Suppressor macrophage treated with lipopolysaccharide for 1 hour (primary cell): ENCODE data around the gene LIX1L.
A peak's percentile ranks its signal among the peaks of the same experiment; 100 is the strongest.
"Not testable (repeated sequence)": the region's sequence is repeated elsewhere in the genome, so short reads cannot be mapped to it uniquely, and the experiment has no call there.

Source experiments
- DNase-seq, 3 donors: peaks; one replicate each; pipeline ENCODE4 v3.0.0-alpha.2; 2020 to 2022

The LIX1L gene

DNA sequence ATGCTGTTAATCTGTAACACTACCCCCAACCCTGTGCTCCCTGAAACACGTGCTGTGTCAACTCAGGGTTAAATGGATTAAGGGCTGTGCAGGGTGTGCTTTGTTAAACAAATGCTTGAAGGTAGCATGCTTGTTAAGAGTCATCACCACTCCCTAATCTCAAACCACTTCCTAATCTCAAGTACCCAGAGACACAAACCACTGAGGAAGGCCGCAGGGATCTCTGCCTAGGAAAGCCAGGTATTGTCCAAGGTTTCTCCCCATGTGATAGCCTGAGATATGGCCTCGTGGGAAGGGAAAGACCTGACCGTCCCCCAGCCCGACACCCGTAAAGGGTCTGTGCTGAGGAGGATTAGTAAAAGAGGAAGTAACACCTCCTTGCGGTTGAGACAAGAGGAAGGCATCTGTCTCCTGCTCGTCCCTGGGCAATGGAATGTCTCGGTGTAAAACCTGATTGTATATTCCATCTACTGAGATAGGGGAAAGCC, 25.3 kb downstream of the LIX1L start:
- not testable (repeated sequence) for DNase-seq

GRCh38 chr1:145927916-145928643, 29.7 kb downstream of the LIX1L start:
- no peak for DNase-seq

DNA sequence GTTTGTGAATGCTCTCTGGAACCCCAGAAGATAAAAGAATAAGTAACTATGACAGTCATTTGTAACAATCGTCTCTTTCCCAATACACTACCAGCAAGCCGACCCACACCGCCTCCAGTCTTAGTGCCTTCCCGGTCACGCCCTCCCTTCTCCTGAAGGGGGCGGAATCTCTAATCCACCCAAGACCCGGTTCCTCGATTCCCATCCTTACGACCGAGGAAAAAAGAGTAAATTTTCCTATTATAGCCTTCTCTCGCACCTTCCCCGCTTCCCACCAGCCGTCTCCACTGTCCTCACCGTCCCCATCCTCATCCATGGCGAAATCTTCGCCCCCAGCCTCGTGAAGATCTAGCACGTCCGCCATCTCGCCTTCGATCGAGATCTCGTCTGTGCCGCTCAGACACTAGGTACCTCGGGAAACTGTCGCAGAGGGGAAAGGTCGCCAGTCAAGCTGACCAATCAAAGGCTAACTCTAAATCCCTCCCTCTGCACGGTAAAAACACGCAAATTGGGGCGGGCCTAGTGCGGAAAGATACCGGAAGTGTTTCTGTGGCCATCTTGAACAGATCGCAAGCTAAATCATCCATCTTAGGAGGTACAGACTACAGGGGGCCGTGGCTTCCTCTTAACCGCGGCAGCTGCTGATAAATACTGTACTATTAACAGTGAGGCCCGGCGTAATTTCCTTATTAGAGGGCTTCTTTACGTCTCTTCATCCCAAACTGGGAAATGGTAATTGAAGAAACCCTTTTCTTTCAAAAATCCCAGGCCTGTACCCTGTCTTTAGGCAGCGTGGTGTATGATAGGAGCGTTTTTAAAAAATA, 30.5 kb downstream of the LIX1L start, which contains the start of gene RBM8A:
TSS of gene RBM8A (minus strand) at position 422 of the 824 bp plus-strand sequence. CDS start at position 364, 58 bp downstream.
- DNase-seq = peak; percentile 96 to 99 (median 99)

GRCh38 chr1:145926686-145927062, 31.1 kb downstream of the LIX1L start:
- DNase-seq = peak in 1 of 3 donors; percentile 12

GRCh38 chr1:145922266-145922665, 35.6 kb downstream of the LIX1L start:
- DNase-seq = no peak

- not testable (repeated sequence) for DNase-seq
Observed at GRCh38 chr1:145920297-145920696, 37.5 kb downstream of the LIX1L start.

DNA sequence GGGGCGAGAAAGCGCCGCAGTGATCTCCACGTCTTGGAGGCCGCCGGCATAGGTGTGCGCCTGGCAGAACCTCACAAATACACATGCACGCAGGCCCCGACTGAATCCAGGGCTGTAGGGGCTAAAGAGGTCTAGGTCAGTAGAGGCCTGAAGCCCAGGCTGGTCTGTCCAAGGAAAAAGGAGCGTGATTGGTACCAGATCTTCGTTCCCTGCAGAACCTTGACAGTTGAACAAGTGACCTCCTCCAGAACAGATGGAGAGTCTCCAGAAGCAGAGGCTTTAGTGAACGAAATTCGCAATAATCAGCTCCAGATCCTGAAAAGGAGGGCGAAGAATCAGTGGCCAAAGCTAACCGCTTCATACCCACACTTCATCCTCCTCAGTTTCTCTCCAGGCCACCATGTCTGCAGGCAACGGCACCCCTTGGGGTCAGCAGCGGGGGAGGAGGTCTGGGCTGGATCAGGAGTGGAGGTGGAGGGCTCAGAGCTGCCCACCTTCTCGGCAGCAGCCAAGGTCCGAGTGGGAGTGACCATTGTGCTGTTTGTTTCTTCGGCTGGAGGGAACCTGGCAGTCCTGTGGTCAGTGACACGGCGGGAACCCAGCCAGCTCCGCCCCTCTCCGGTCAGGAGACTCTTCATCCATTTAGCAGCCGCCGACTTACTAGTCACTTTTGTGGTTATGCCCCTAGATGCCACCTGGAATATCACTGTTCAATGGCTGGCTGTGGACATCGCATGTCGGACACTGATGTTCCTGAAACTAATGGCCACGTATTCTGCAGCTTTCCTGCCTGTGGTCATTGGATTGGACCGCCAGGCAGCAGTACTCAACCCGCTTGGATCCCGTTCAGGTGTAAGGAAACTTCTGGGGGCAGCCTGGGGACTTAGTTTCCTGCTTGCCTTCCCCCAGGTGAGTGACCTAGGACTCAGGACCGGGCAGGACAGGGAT, 38.6 kb downstream of the LIX1L start:
- DNase-seq = peak; percentile 48 to 61 (median 55)

DNA sequence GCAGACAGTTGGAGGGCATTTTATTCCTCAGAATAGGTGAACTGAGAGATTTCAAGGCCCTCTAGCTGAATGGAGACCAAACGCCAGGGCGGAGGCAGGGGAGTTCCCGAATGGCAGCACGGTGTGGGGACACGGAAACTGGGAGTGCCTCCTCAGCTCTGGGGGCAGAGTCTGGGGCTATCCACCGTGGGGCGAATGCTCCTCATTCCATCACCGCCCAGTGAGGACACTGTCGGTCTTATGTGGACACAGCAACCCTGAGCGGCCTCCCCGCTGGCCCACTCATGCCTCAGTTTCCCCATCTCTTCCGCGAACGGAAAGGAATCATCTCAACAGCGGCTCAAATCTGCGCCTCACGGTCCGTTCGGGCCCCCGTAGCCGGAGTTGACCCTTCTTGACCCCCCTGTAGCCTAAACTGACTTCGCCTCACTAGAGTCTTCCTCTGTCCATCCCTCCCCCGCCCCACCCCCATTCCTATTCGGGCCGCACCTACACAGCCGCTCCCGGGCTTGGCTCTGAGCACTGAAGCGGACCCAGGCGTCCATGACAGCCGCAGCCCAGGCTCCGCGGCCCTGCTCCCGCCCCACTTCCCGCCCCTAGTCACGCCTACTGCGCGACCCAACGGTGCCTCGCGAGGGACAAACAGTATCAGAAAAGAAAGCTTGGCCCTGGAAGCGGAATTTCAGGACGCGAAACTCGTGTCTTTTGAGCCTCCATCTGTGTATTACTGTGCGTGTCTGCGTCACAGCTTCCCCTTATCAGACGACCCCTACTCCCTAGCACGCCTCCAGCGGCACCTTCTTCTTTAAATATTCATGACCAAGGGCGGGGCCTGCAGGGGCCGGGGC, 39.4 kb downstream of the LIX1L start, which contains the start of gene PEX11B:
TSS of gene PEX11B (minus strand) at position 574 of the 848 bp plus-strand sequence. CDS start at position 545, 29 bp downstream.
- DNase-seq = peak; percentile 91 to 94 (median 94)

DNA sequence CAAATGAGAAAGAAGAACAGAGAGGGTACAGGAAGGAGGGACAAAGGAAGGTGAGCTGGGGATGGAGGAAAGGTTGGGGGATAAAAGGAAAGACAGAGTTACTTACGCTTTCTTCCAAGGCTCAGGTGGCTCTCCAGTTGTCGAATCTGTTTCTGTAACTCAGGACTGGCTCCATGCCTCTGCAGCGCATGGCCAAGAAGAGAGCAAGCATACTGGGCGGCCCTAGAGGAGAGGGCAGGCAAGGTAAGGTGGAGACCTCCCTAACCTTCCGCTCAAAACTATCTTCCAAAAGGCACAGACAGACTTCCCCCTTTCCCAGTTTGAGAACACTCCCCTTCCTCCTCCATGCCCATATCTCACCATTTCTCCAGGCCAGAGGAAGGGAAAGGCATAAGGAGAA, 40.2 kb downstream of the LIX1L start:
- DNase-seq = peak in 1 of 3 donors; percentile 6

DNA sequence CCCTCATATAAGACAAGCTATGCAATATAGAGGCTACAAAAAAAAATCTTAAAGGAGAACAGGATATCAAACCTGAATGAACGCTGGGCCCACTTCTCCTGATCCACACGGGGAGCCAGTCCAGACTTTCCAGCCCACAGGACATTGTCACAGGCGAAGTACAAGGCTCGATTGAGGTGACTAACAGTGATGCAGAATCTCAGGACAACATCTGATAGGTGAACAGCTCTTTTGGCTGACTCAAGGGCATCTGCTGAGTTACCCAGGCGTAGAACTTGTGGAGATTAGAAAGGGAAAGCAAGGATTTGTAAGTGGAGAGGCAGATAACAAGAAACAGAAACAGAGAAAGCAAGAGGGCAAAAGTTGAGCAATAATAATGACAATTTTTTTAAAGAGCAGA, 41.1 kb downstream of the LIX1L start:
- DNase-seq = no peak

- DNase-seq = no peak
Observed at GRCh38 chr1:145912128-145912641, 45.6 kb downstream of the LIX1L start.

- DNase-seq = no peak
Observed at GRCh38 chr1:145908653-145909052, 49.2 kb downstream of the LIX1L start.

DNA sequence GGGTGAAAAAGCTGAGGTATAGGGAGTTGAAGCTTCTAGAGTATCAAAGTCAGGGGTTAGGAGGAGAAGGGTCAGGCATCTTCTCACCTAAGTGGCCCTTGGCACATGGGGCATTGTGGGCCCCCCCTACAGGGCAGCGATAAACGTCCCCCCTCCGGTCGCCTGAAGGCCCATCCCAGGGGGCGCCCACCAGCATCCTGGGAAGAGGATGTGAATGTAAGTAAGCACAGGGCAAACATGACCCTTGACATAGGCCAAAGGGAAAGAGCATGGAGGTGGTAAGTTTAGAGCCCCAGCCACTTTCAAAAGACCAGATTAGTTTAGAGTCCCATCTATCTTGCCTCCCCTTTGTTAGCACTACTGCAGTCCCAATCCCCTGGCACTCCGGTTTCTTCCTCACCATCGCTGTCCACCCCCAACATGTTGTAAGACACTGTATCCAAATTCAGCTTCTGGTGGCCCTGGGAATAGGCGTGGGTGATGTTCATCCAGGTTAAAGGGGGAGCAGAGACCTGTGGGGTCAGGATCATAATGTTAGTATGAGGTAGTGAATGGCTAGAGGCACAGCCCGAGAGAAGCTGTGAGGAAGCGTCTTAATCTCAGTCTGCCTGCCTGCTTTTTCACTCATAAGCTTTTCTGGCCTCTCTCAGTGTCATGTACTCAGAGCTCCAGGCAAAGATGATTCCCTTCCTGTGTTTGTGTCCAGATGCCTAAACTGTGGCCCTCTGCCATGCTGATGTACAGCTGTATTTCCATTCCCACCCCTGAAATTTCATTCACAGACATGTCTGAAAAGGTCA, 50.7 kb downstream of the LIX1L start:
- DNase-seq = no peak

DNA sequence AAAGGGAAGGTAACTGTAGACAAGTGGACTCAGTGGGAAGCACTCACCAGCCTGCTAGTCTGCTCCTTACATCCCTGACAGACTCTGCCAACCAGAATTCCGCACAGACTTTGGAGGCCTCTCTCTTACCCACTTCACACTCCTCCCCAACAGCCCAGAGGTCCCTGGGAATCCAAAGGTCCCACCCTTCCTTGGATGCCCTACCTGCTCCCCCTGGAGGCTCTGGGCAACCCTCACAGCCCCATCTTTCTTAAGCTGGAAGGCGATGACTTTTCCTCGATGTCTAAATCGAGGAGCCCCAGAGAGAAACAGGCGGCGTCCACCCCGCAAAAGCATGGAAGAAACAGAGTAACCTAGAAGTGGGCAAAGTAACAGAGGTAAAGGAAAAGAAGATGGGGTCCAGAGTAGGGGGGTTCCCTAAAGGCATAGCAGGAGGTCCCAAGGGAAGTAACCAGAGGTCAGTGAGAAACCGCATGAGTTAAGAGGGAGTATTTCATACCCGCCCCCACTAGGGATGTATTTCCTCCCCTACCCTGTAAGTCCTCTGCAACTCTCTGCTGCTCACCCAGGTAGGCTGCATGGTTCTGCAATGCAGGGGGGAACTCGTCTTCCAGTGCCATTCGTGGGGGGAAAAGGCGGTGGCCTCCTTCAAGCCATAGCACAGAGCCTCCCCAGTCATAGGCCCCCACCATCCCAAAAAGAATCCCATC, 56.4 kb downstream of the LIX1L start:
- DNase-seq = no peak

GRCh38 chr1:145898756-145899155, 59.1 kb downstream of the LIX1L start:
- no peak for DNase-seq

DNA sequence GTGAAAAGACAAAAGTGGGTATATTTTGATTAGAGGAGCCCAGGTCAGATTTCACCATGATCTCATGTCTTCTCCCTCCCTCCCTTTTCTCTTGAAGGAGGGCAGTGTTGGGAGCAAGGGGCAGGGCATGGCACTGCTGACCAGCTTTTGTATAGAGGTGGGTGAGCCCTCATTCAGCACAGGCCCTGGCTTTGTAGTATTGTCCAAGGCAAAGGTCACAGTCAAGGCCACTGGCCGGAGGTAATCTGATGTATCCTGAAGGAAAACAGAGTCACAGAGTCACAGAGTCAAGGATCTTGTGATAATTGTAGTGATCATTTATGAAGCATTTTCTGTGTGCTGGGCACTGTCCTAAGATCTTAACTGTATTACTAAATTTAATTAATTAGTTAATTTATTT, 59.8 kb downstream of the LIX1L start:
- no peak for DNase-seq

- DNase-seq = no peak
Observed at GRCh38 chr1:145895471-145895870, 62.3 kb downstream of the LIX1L start.

DNA sequence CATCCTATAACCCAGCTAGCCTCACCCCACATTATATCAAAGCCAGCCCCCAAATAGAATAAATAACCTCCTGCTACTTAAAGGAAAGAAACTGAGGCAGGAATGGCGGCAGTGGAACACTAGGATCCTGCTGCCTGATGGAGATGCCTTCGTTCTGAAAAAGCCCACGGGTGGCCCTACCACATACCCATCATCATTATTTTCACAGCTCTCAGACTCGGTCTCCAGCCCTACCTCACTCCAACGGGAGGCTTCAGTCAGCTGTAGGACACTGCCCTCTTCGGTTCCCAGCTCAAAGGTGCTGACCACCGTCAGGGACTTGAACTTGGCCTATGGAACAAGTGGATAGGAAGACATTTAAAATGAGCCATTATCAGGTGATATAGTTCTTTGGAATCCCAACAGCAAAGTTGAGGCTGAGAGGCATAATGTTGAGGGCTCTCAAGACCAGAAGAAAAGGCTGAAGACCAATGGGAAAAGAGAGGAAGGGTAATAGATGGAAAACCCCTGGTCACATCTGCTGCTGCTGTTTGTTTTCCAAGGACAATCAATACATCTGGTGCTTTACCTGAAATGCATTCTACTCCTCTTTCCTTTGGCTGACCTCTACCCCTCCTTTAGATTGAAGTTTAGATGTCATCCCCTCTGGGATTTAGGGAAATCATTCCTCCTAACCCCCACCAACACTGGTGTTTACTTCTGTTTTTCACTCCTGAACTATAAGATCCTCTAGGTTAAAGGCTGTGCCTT, 64.3 kb downstream of the LIX1L start:
- DNase-seq = no peak

DNA sequence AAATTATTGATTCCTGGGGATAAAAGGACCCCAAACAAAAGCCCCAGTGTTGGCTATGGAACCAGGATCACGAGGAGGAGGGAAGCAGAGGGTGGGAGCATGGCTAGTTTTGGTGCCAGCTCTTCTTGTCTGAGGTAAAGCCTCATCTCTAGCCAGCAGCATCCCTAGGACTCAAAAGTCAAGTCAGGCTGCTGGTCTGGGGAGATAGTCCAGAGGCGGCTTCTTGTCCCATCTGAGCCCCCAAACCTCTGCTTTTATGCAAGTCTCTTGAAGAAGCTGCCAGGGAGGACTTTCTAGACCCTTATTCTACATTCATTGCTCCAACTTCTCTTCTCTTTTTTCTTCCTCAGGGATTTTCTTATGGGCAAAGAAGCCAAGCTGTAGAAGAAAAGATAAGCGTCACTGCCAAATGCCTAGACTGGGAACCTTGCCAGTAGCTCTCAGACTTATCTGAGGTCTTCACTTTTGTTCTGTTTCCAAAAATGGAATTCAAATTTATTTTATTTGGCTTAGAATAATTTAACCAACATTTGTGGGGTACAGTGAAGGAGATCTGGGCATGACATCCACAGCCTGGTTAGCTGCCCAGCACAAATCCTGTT, 65.2 kb downstream of the LIX1L start:
- DNase-seq = no peak
